Hepatocyte (in vitro differentiated cells): ENCODE data around the gene STRBP. TPM values are rescaled to one million over a fixed set of nuclear protein-coding genes. Genes with fewer than 3 reads are reported as not detected.

Experiments used
- DNase-seq: peaks from one replicate; pipeline ENCODE4 v3.0.0-alpha.2; 2016; ENCODE audit warnings: low spot score
- H2AFZ ChIP-seq: fragments of 200-600 bp; sonication (generic); 2 replicates; pipeline ENCODE4 v1.6.0; 2016; ENCODE audit warnings: antibody characterized with exemption, mild to moderate bottlenecking
- H3K27ac ChIP-seq: fragments of 200-600 bp; sonication (generic); 2 replicates; pipeline ENCODE4 v1.5.1; 2016; ENCODE audit warnings: mild to moderate bottlenecking
- H3K27me3 ChIP-seq: fragments of 200-600 bp; sonication (generic); 2 replicates; pipeline ENCODE4 v1.6.1; 2016
- H3K36me3 ChIP-seq: fragments of 200-600 bp; sonication (generic); replicated peaks from 2 replicates; pipeline ENCODE4 v1.5.1; 2016; ENCODE audit warnings: low read depth; ENCODE audit not compliant: insufficient read depth
- H3K4me1 ChIP-seq: fragments of 200-600 bp; sonication (generic); 2 replicates; pipeline ENCODE4 v1.5.1; 2016; ENCODE audit warnings: mild to moderate bottlenecking, moderate library complexity; ENCODE audit not compliant: insufficient read depth
- H3K4me2 ChIP-seq: fragments of 200-600 bp; sonication (generic); 2 replicates; pipeline ENCODE4 v1.6.0; 2016
- H3K4me3 ChIP-seq: fragments of 200-600 bp; sonication (generic); 2 replicates; pipeline ENCODE4 v1.5.1; 2016; ENCODE audit warnings: mild to moderate bottlenecking
- H3K79me2 ChIP-seq: fragments of 200-600 bp; sonication (generic); 2 replicates; pipeline ENCODE4 v1.6.0; 2017; ENCODE audit warnings: mild to moderate bottlenecking
- H3K9me2 ChIP-seq: fragments of 200-600 bp; sonication (generic); replicated peaks from 2 replicates; pipeline ENCODE4 v1.6.0; 2017; ENCODE audit warnings: mild to moderate bottlenecking; ENCODE audit not compliant: insufficient read depth
- H3K9me3 ChIP-seq: fragments of 200-600 bp; sonication (generic); 2 replicates; pipeline ENCODE4 v1.5.1; 2016; ENCODE audit warnings: low read depth, mild to moderate bottlenecking
- H4K20me1 ChIP-seq: fragments of 200-600 bp; sonication (generic); 2 replicates; pipeline ENCODE4 v1.6.0; 2016; ENCODE audit warnings: mild to moderate bottlenecking; ENCODE audit not compliant: insufficient read depth, poor library complexity, severe bottlenecking
- CTCF ChIP-seq: fragments of 200-600 bp; sonication (generic); IDR thresholded peaks from 2 replicates; pipeline ENCODE4 v1.5.1; 2016; ENCODE audit warnings: antibody characterized with exemption, mild to moderate bottlenecking; ENCODE audit not compliant: poor library complexity
- EZH2 ChIP-seq: fragments of 200-600 bp; sonication (generic); IDR thresholded peaks from 2 replicates; pipeline ENCODE4 v1.6.1; 2016; ENCODE audit warnings: antibody characterized with exemption, mild to moderate bottlenecking, borderline replicate concordance
- EZH2phosphoT487 ChIP-seq: fragments of 200-600 bp; sonication (generic); IDR thresholded peaks from one replicate; pipeline ENCODE4 v1.6.1; 2018; ENCODE audit warnings: antibody characterized with exemption, mild to moderate bottlenecking, low read depth, moderate library complexity; ENCODE audit not compliant: unreplicated experiment, severe bottlenecking
- WGBS: methylation state at CpG from one replicate; pipeline ENCODE4 v1.1.6; 2016; ENCODE audit warnings: low lambda C conversion rate; ENCODE audit errors: missing lambda C conversion rate; 5-methylcytosine and 5-hydroxymethylcytosine counted together
- polyA plus RNA-seq: library from polyadenylated mRNA; unstranded; fragments of >200 nt; fragmentation: Nextera tagmentation; extraction: Ambion mirVana; gene quantifications from 2 replicates; pipeline ENCODE4 v1.2.1, GENCODE V29; 2016
- total RNA-seq: library from RNA; depleted of rRNA; stranded (reverse); fragments of >200 nt; gene quantifications from 2 replicates; pipeline ENCODE4 v1.2.3, GENCODE V29; 2014

Gene STRBP
- total and polyA plus RNA-seq, 2 experiments from 2014 or later, result 26.8 to 27.7 TPM

DNA sequence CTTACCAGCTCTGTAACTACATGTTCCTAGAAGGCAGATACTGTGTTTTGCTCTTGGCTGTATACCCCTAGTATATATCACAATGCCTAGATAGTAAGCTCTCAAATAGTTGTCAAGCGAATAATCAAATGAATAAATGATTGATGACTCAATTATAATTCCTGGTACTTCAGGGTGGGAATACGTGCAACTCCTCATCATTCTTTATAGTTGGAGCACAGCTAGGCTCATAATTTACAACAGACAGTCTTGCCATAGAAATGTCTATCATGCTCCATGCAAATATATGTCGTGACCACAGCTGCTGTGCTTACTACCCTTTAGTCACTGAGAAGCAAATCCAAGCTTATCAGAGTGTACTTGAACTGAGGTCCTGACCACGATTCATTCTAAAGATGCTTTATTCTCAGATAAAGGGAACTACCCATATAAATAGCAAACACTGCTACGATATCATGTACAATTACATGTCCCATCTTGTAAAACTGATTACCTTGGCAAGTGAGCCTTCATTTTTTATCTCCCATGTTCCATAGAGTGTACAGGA lies 52.1 kb downstream of the STRBP start:
- no peaks in the 10 kb centered on the region for H3K27me3 ChIP-seq
- H3K4me3 ChIP-seq, result no peak overlapping the region
- no peaks in the 10 kb centered on the region for H4K20me1 ChIP-seq
- H3K4me1 ChIP-seq, result no peaks in the 10 kb centered on the region
- no peak overlapping the region for H3K4me2 ChIP-seq
- no peak overlapping the region for H3K27ac ChIP-seq
- 76% methylated on average over 5 of the region's 5 CpGs for WGBS
- no peaks in the 10 kb centered on the region for H3K9me3 ChIP-seq
- no peaks in the 10 kb centered on the region for H3K36me3 ChIP-seq
- DNase-seq, result no peak
- H3K79me2 ChIP-seq, result peaks cover 14% of the 10 kb centered on the region
- no peak overlapping the region for H2AFZ ChIP-seq
- no peak for TF ChIP-seq EZH2phosphoT487
- TF ChIP-seq EZH2, result no peak
- no peak for TF ChIP-seq CTCF
- H3K9me2 ChIP-seq, result no peaks in the 10 kb centered on the region

- 90% methylated on average over 3 of the region's 3 CpGs for WGBS
- DNase-seq, result no peak
- H3K9me2 ChIP-seq, result no peaks in the 10 kb centered on the region
Observed at GRCh38 chr9:123211081-123211480, 57.3 kb downstream of the STRBP start.

GRCh38 chr9:123208626-123209174 lies 59.7 kb downstream of the STRBP start:
- no peaks in the 10 kb centered on the region for H3K36me3 ChIP-seq
- no peaks in the 10 kb centered on the region for H4K20me1 ChIP-seq
- H3K9me3 ChIP-seq, result no peaks in the 10 kb centered on the region
- H3K27ac ChIP-seq, result no peak overlapping the region
- no peak overlapping the region for H2AFZ ChIP-seq
- no peaks in the 10 kb centered on the region for H3K4me1 ChIP-seq
- no peak for DNase-seq
- 43% methylated on average over 1 of the region's 1 CpG for WGBS
- H3K9me2 ChIP-seq, result no peaks in the 10 kb centered on the region
- H3K4me3 ChIP-seq, result no peak overlapping the region
- H3K27me3 ChIP-seq, result no peaks in the 10 kb centered on the region
- H3K4me2 ChIP-seq, result no peak overlapping the region
- H3K79me2 ChIP-seq, result peaks cover 8% of the 10 kb centered on the region
- TF ChIP-seq CTCF (no peak), EZH2 (no peak), EZH2phosphoT487 (no peak)

More at GRCh38 chr9:123211081-123211480, 57.3 kb downstream of the STRBP start:
- no peak overlapping the region for H3K4me3 ChIP-seq
- H4K20me1 ChIP-seq, result no peaks in the 10 kb centered on the region
- H3K4me1 ChIP-seq, result no peaks in the 10 kb centered on the region
- H3K4me2 ChIP-seq, result no peak overlapping the region
- no peak overlapping the region for H2AFZ ChIP-seq
- no peak for TF ChIP-seq EZH2
- no peak for TF ChIP-seq CTCF
- no peak for TF ChIP-seq EZH2phosphoT487
- H3K9me3 ChIP-seq, result no peaks in the 10 kb centered on the region
- no peaks in the 10 kb centered on the region for H3K36me3 ChIP-seq
- H3K27me3 ChIP-seq, result no peaks in the 10 kb centered on the region
- H3K79me2 ChIP-seq, result peaks cover 7% of the 10 kb centered on the region
- H3K27ac ChIP-seq, result no peak overlapping the region
